GM11168 (cell line): ENCODE data around the gene FGD6.
"Not testable (repeated sequence)": the region's sequence is repeated elsewhere in the genome, so short reads cannot be mapped to it uniquely, and the experiment has no call there.

Source experiments
- in situ Hi-C: fragments of 300-500 bp; cut with MboI; formaldehyde crosslinking; loops from one replicate; pipeline ENCODE4 v1.12.0; 2022; ENCODE audit warnings: low sequenced_read_pairs; ENCODE audit not compliant: unreplicated experiment

The FGD6 gene

DNA sequence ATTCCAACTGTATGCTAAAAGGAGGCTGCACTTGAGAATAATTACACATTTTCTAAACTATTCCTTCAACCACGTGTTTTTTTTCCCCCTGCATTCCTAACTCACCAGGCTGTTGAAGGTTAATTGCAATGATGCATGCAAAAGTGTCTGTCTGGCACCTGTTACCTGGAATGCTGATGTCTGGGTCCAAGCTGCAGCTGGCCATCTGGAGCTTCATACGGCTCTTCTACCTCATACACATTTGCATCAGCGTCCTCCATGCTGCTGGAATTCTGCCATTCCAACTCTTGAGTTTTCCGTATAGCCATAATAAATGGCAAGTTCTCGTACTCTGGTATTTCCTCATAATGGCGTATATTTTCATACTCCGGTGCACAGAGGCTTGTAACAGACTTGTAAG lies 8.6 kb downstream of the FGD6 start:
- in situ Hi-C loops: no loop called here

DNA sequence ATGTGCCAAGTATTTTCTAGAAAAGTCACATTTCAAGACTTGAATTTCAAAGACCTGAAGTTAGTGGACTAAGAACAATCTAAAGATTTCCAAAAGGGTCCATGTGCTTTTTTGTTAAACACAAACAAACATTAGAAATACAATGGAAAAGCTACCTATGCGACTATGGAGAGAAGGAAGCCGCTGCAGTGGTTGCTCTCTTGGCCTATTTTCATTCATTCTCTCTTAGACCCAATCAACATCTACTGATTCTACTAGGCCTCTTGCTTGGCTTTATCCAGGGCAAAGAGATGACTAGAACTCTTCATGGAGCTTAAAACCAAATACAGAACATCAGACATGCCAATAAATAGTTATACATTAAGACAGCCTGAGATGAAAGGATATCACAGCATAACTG lies 9.9 kb downstream of the FGD6 start:
- in situ Hi-C loops: no loop called here

DNA sequence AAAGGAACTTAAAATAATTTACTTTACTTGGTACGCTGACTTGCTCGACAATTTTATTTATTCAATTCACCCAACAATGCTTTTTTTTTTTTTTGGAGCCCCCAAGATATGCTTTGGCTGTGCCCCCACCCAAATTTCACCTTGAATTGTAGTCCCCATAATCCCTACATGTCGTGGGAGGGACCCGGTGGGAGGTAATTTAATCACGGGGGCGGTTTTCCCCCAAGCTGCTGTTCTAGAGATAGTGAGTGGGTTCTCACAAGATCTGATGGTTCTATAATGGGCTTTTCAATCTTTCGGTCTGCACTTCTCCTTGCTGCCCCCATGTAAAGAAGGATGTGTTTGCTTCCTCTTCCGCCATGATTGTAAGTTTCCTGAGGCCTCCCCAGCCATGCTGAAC lies 10.4 kb downstream of the FGD6 start:
- in situ Hi-C loops: no loop called here

DNA sequence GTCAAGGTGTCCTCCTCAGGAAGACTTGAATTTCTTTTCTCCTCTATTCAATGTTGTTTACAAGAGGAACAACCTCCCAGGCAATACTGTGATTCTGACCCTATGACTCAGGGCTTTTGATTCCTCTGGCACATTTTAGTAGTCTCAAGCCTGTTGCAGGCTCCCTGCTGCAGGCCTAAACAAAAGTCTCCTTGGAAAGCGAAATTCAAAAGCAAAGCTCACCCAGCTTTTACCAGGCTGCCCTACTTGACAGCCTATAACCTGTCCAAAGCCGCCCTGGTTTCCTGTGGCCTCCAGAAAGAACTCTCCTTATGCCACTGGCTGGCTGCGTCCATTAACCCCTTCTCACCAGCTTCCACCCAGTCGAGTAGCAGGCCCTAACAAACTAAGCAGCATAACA lies 11.6 kb downstream of the FGD6 start:
- in situ Hi-C loops: no loop called here

DNA sequence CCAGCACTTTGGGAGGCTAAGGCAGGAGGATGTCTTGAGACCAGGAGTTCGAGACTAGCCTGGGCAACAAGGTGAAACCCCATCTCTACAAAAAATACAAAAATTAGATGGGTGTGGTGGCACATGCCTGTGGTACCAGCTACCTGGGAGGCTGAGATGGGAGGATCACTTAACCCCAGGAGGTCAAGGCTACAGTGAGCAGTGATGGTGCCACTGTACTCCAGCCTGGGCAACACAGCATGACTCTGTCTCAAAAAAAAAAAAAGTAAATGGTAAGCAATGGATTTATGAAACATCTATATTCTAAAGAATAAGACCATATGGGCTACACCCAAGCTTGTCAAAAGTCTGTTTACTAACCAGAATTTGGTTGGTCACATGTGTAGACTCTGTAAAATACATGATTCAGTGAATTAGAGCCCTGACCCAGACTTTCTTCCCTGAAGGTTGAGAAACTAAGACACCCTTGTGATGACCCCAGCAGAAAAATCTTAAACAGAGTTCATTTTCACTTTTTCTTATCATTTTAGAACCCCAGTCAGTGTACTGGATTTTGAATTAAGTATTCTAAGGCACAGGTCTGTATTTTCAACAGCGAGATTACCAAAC lies 12.1 kb downstream of the FGD6 start:
- in situ Hi-C loops: no loop called here

DNA sequence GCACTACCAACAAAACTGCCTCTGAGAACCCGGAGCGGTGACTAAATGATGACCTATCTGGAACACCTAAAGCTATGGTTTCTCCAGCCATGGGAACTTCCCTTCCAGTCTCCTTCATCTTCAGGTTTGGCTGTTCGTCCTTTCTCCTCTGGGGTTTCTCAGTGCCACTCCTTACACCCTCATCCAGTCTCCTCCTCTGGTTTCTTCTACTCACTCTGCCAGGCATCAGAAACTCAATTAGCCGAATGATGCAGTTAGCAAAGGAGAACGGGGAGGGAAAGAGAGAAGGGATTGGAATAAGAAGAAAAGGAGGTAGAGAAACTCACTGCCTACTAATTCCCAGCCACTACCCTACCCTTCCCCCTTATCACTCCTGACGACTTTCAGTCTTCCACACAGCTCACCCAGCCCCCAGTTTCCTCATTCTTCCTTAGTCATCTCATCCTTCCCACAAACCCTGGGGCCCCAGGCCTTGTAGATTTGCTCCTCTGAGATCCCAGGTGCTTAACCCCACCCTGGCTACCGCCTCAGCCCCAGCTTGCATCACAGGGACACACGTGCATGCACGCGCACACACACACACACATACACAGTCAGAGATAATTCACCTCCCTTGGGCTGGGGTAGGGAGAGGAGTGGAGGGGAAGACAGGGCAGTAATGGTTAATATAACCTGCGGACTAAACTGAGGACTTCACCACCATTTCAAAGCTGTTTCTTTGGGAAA lies 13.0 kb downstream of the FGD6 start:
- in situ Hi-C loops: no loop called here

DNA sequence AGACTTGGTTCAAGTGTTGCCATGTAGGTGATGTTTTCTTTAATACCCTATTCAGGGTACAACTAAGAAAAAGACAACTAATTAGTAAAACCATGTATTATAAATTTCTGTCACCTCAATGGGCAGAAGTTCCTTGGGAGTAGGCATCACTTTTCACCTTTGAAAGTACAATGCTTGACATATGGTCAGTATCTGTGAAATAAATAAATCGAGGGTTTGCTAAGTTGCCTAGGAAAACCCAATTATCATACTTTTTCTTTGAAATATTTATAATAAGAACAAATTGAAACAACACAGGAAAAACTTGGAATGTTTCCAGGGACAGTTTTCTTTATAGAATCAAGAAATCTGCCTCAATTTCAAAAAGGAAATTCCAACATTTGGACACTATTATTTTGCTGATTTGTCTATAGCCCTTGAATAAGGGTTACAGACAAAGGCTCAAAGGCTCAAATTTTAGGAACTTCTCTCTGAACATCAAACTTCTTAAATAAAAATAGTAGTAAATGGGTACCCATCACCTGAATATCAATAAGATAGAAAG lies 13.7 kb downstream of the FGD6 start:
- in situ Hi-C loops: no loop called here

DNA sequence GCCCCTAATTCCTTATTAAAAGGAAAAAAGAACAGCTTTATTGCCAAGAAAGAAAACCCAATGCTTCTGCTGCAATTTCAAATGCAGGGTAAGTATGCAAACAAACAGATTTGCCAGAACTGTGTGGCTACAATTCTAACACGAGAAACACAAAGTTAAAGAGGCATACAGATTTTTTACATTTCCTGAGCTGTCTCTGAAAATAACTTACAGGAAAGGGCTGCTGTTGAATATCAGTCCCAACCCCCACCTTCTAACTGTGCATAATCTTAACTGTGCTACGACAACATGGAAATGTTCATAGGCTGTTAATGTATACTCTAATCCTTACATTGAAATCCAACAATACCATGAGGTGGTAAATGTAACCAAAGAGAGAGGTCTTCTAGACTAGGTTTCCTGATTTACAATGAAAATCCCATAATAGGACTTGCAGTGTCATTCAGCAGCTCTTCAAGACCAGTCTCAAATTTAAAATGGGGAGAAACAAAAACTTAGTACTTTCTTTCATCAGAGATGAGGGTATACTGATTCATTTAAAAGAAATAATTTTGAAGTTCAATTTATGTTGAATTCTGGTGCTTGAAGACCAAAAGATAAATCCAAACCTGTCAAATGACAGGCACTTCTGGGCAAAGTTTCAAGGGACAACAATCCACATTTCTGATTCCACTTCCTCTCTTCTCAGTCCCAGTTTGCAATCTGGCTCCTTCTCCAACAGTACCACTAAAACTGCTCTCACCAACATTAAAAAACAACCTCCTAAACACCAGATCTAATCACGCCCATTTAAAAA lies 14.4 kb downstream of the FGD6 start:
- in situ Hi-C loops: no loop called here

DNA sequence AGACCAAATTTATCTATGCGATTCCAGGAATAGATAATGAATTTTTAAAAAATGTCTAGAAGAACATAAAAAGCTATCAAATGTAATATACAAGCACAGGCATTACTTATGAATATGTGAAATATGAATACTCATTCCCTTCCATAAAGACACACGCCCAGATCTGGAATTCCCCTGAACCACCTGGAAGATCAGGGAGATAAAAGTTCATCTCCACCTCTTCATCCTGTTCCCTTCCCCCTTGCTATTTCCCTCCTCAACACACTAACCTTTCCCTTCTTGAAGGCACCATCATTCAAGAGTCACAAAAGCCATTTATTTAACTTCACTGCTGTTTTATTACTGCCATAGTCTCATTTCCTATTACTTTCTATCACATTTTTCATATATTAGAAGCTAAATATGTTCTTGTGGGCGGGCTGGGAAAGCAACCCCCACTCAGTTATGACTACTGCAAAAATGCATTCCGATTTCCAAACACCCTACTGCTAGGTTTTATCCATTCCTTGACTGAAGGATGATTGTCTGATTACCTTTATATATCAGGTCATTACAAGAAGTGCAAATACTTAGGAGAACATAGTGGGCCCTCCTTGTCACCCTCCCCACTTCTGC lies 16.1 kb downstream of the FGD6 start:
- in situ Hi-C loops: no loop called here

DNA sequence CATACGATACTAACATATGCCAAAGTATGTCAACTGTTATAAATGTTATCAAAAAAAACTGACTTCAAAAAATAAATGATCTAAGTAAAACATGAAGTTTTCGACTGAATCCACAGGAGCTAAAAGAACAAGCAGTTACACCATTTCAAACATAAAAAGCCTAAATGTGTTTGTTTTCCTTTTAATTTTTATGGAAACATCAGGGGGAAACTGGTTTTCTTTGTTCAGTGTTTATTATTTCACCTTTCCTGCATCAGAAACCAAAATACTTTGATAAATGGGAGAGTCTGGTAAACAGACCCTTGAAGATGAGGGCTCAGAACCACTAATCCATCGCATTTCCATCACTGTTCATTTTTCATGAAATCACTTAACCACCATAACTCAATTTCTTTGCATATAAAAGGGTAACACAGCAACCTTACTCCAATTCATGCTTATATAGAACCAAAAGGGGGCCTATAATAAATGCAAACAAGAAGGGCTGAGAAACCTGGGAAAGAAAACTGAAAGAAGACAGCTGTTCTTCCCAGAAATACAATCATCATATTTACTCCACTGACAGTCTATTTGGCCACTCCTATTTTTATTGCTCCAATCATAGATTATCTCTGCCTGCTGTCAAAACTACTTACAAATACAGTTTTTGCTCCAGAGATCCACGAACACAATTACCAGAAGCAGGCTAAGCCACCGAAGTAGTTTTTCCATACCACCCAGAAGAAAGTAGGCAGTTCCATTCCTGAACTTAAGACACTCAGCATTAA lies 17.0 kb downstream of the FGD6 start:
- in situ Hi-C loops: no loop called here

DNA sequence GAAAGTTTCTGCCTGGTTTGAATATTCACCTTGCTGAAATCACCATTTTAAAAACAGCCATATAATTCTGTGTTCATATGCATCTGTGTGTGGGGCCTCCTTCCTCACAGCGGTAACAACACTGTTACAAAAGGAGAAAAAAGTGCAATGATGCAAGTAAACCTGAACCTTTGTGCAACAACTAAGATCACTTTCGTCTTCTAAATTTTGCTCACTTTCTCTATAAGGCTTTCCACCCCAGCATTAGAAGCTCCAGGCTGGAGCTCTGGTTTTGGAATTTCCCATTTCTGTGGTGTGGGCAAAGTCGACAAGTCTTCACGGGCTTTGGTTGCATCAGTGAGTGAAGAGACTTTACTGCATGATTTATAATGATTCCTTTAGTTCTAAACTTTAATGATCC lies 18.4 kb downstream of the FGD6 start:
- in situ Hi-C loops: no loop called here

DNA sequence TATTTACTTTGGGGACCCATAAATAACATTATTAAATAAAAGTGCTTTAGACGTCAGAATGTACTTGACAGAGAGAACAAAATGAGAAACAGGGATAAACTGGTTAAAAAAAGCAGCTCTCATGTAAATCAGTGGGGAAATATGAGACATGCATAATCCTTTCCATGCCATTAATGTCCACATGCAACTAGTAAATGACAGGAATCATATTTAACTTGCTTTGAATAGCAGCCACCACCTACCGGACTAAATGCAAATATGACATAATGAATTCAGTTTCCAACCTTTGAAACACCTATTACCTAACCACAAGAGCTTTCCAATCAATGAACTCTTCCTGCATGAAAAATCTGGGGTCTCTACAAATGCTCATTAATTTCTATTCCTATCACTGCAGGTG lies 19.6 kb downstream of the FGD6 start:
- in situ Hi-C loops: no loop called here

DNA sequence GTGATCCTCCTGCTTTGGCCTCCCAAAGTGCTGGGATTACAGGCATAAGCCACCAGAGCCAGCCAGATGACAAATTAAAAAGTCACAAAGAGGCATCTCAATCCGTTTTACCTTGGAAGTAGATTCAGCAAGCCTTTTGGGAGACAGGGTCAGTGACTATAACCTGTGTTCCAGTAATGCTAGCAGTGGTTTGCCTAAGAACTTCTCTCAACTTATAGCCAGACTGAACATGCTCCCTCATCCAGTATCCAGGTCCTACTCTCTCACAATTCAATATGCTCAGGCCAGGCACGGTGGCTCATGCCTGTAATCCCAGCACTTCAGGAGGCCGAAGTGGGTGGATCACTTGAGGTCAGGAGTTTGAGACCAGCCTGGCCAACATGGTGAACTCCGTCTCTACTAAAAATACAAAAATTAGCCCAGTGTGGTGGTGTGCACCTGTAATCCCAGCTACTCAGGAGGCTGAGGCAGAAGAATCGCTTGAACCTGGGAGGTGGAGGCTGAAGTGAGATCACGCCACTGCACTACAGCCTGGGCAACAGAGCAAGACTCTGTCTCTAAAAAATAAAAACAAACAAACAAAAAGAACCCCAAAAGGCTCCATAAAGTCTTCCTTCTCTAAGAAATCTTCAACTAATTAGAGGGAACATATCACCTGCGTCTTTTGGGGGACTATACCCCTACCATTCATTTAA lies 20.2 kb downstream of the FGD6 start:
- in situ Hi-C loops: not testable (repeated sequence)

DNA sequence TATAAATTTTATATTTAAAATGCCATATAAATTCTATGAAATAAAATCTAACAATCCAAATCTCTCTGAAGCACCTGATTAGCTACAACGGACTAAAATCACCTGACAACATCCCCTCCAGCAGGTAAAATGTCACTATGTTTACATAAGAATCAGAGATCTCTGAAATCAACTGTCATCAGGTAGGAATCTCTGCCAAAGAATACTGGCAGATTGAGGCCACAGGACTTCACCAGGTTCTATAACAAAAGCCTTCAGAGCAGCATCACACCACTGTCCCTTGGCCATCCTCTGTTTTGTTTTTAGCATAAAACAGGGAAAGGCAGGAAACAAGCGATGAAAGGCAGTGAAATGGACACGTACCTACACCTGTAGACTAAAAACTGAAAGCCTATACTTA lies 22.1 kb downstream of the FGD6 start:
- in situ Hi-C loops: no loop called here

DNA sequence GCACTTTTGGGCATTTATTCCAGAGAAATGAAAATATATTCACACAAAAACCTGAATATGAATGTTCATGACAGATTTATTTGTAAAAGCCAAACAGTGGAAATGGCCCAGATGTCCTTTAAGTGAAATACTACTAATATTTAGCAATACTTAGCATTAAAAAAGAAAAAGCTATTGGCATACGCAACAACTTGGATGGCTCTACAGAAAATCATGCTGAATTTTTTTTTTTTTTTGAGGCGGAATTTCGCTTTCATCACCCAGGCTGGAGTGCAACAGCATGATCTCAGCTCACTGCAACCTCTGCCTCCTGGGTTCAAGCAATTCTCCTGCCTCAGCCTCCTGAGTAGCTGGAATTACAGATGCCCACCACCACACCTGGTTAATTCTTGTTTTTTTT lies 24.1 kb downstream of the FGD6 start:
- in situ Hi-C loops: no loop called here

DNA sequence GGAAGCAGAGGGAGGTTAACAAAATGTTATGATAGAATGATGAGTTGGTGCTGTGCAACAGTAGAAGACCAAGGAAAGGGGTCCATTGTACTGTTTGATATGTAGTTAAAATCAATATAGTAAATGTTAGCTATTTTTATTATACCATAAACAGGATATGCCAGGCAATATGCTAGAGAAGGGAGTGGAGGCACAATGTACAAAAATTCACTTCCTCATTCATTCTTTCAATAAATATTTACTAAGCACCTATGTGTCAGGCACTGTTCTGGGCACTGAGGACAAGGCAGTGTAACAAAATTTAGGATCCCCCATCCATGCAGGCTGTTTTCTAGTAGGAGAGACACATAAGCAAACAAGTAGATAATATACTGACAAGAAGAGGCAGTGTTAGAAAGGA lies 25.0 kb downstream of the FGD6 start:
- in situ Hi-C loops: no loop called here

DNA sequence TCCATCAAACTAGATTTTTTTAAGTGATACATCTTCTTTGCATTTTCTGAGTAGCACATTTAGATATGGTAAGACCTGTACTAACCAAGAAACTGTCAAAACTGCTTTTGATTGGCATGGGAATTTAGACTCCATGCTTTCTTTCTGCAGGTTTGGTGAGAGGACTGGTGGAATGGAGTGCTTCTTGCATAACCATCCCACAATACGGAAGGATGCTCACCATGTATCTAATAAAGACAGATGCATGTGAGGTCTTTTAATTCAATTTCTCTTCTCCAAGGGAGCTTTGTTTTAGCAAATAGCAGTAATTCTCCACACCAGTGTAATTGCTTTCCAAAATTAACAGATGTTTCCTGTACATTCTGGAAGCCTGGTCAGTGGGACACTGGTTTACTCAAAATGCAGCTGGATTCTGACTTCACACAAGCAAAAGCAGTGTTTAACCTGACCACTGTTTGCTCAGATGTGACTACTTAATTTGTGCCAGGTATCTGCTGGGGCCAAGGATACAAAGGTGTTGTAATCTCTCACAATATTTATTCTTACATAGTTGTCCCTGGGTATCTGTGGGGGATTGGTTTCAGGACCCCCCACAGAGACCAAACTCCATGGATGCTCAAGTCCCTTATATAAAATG lies 26.1 kb downstream of the FGD6 start:
- in situ Hi-C loops: no loop called here

DNA sequence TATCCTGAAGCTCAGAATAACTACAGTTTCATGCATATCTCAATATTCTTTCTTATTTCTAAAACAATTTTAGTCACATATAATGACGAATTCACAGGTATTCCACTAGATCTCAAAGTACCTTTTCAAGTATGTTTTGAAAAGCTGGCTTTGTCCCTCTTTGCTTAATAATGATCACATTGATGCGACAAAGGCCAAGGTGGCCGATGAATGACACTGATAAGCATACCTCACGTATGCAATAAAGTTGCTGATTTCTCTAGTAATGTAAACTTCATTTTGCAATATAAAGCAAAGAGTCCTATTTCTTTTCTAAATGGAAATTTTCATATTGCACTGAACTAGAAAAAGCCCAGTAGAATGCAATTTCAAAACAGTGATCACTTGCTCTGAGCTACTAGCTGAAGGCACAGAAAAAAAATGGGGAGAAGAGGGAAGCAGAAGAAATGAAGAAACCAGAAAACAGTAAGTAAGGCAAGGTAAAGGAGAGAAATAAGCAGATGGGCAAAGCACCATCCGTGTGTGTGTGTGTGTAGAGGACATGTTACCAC lies 29.3 kb downstream of the FGD6 start:
- in situ Hi-C loops: no loop called here

DNA sequence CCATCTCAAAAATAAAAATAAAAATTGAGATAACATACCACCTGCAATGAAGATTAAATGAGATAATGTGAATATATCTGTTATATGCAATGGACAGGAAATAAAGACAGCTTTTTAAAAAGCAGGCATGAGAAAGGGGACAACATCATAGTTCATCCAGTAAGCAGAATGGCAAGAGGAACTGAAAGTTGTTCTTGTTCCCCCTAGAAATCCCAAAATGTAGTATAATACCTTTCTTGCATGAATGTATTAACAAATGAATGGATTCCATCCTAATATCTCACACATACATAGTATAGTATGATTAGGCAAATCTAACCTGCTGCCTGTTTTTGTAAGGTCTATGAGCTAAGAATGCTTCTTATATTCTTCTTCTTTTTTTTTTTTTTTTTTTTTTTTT lies 31.4 kb downstream of the FGD6 start:
- in situ Hi-C loops: no loop called here
